Choroid plexus epithelial cell (primary cell): Measurements from ENCODE around the gene PGRMC1.

Source experiments
- DNase-seq: peaks from one replicate; pipeline ENCODE4 v3.0.0-alpha.2; 2010; ENCODE audit warnings: low read depth
- H3K4me3 ChIP-seq: 2 replicates; pipeline ENCODE4 v1.5.1; 2011; ENCODE audit warnings: low read depth, mild to moderate bottlenecking, control low read depth, low read length, moderate library complexity
- TF ChIP-seq, protein P1 (sequence below): conservative IDR thresholded peaks from 2 replicates; pipeline ENCODE4 v1.5.1; 2011; ENCODE audit warnings: low read depth, mild to moderate bottlenecking, control low read depth, inconsistent platforms, low read length, moderate library complexity

Gene PGRMC1

DNA sequence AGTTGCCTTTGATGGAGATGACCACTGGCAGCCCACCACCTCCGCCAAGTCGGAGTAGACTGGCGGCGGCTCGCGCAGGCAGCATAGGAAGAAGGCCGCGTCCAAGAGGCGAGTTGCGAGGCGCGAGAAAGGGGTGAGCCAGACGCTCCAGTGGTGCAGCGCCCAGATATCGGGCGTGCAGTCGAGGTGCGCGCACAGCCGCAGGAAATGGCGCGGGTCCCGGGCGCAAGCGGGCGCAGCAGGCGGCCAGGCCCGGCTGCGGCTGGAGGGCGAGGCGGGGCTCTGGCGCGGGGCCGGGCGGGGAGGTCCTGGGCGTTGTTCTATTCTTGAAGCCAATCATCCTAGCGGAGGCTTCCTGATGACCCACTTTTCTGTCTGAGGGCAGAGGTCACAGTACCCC is 13.2 kb upstream of the PGRMC1 start:
- DNase-seq, result no peak
- TF ChIP-seq, protein P1, sequence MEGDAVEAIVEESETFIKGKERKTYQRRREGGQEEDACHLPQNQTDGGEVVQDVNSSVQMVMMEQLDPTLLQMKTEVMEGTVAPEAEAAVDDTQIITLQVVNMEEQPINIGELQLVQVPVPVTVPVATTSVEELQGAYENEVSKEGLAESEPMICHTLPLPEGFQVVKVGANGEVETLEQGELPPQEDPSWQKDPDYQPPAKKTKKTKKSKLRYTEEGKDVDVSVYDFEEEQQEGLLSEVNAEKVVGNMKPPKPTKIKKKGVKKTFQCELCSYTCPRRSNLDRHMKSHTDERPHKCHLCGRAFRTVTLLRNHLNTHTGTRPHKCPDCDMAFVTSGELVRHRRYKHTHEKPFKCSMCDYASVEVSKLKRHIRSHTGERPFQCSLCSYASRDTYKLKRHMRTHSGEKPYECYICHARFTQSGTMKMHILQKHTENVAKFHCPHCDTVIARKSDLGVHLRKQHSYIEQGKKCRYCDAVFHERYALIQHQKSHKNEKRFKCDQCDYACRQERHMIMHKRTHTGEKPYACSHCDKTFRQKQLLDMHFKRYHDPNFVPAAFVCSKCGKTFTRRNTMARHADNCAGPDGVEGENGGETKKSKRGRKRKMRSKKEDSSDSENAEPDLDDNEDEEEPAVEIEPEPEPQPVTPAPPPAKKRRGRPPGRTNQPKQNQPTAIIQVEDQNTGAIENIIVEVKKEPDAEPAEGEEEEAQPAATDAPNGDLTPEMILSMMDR, result no peak
- no peak overlapping the region for H3K4me3 ChIP-seq

DNA sequence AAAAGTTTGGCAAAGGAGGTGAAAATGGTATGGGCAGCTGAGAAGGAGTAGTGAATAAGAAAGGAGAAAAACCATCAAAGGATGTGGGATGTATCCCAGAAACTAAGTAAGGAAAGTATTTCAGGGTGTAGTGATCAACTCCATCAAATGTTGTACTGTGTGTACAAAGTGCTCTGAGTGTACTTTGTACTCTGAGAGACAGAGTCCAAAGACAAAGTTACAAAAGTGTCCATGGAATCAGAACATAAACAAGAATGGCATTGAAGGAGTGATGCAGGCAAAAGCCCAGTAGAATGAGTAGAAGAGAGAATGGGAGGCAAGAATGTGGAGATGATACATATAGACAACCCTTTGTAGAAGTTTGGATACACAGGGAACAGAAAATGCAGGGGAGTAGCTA is 12.3 kb upstream of the PGRMC1 start:
- TF ChIP-seq, protein P1, result no peak
- no peak overlapping the region for H3K4me3 ChIP-seq
- DNase-seq, result no peak

DNA sequence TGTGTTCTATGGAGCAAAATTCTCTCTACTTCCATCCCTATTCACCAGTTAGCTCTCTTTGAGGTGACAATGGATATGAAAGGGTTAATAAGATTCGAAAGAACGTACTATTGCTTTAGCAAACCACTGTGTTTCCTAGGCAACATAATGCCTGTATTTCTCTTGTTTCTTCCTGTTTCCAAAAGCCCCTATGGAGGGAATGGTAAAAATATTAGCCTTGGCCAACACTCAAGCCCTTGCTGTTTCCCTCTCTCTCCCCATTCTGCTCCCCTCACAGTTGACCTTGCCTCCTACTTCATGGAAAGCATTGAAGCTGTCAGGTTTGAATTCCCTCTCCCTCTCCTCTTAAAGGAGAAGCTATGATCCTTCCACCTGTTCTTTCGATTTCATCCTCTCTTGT is 9.6 kb upstream of the PGRMC1 start:
- DNase-seq, result no peak
- TF ChIP-seq, protein P1, result no peak

DNA sequence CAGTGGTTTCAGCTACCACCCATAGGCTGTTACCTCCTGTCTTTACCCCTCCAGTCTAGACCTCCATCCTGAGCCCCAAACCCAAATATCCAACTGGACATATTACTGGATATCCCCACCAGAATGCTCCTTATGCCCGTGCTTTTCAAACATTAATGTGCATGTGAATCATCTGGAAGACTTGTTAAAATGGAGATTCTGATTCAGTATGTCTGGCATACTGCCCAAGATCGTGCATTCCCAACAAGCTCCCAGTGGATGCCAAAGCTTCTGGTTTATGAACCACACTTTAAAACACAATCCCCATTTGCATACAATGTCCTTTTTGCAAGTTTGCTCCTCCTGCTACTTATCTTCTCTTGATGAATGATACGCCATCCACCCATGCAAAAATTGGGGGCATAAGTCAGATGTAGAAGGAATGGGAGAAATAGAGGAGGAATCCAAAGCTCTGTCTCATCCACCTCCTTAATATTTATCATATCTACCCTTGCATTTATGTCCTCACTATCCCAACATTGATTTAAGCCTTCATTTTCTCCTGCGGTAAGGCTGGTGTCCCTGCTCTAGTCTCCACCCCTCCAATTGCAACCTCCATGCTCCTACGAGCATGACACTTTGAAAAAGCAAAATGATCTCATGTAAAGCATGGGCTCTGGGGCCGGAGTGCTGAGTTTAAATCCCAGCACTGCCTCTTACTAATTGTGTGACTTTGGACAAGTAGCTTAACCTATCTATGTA is 7.4 kb upstream of the PGRMC1 start:
- TF ChIP-seq, protein P1, result no peak
- peak; percentile 75 for DNase-seq
- no peak overlapping the region for H3K4me3 ChIP-seq

More for the DNA sequence above, 9.6 kb upstream of the PGRMC1 start:
- H3K4me3 ChIP-seq, result no peak overlapping the region

DNA sequence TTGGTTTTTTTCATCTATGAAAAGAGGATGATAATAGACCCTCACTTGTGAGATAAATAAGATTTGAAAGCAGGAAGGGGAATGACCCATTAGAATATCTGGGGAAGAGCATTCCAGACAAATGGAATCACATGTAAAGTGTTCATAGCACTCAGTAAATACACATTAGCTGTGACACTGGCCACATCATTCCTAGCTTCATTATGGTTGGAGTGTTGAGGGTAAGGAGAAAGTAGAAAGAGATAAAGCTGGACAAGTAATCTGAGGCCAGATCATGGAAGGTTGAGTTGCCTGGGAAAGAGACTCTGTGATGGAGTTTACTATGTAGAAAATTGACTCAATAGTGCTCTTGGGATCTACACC is 6.9 kb upstream of the PGRMC1 start:
- TF ChIP-seq, protein P1, result no peak

DNA sequence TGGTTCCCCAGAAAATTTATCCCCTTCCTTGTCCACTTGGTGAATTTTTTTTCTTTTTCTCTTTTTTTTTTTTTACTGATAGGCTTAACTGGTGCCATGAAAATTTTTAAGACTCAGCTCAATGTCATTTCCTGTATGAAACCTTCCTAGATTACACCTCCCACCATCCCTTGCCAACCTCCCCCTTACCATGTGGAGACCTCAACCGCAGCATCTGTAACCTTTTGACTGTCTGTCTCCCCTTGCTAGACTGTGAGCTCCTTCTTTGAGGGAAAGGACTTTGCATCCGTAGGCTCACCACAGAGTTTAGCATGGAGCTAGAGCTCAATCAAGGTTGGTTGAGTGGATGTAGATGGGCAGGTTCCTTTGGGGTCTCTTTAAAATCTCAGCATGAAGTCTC is 5.2 kb upstream of the PGRMC1 start:
- TF ChIP-seq, protein P1, result no peak

More for the DNA sequence above, 6.9 kb upstream of the PGRMC1 start:
- no peak for DNase-seq
- H3K4me3 ChIP-seq, result no peak overlapping the region

DNA sequence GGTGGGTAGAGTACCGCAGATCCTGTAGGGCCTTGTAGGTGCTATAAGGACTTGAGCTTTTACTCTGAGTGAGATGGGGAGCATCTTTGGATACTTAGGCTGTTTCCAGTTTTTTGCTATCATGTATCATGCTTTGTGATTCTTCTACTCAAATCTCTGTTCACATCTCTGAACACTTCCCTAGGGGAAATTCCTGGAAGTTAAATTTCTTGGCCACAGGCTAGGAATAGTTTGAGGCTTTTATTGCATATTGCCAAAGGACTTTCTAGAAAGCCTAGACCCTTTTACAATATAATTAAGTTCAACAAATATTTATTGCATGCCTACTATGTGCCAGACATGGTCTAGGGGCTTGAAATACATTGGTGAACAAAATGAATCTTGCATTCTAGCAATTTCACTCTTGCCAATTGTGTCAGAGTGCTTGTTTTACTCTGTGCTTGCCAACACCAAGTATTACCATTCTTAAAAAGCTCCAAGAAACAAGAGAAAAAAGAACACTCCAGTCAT is 4.1 kb upstream of the PGRMC1 start:
- H3K4me3 ChIP-seq, result no peak overlapping the region
- TF ChIP-seq, protein P1, result no peak
- no peak for DNase-seq

More for the DNA sequence above, 5.2 kb upstream of the PGRMC1 start:
- H3K4me3 ChIP-seq, result no peak overlapping the region
- DNase-seq, result no peak
